NCI-H2227 (cell line): ENCODE data around the gene RBPMS2.
"Not testable (repeated sequence)": the region's sequence is repeated elsewhere in the genome, so short reads cannot be mapped to it uniquely, and the experiment has no call there.

Experiments used
- DNase-seq: peaks from one replicate; lab custom pipeline; 2025; ENCODE audit not compliant: unreplicated experiment; lab: John Stamatoyannopoulos, UW

RBPMS2 gene

DNA sequence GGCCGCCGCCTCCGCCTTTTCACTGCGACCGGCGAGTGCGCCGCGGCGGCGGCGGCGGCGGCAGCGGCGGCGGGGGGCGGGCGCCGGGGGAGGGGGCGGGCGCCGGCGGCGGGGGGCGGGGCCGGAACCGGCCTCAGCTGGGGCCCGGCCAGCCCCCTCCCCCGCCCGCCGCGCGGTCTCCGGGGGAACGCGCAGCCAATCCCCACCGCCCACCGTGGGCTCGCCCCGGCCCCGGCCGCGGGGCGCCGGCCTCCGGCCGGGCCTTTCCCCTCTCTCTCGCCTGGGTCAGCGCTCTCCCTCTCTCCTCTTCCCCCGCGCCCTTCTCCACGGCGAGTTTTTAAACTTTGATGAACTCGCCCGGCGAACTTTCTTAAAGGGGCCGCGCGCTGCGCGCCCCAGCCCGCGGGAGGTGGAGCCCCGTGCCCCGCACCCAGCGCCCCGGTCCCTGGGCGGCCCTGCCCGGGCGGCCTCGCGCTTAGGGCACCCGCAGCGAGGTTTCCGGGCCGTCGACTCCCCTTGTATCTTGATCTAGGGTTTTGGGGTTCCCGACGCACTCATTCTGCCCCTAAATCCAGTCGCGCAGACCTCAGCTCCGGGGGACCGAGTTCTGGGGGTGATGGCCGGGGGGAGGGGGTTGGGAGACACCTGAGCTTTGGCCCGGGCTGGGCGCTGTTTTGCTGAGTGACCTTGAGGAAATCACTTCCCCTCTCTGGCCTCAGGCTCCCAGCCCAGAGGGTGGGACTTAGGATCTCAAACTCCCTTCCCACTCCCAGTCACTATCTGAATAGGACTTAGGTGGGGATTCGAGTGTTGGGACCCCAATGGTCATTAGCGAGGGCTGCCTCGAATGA is at the start of gene RBPMS2:
TSS of gene RBPMS2 (minus strand) at position 39 of the 851 bp plus-strand sequence. CDS start 270 bp downstream, outside the sequence.
- peak; percentile 30 for DNase-seq

DNA sequence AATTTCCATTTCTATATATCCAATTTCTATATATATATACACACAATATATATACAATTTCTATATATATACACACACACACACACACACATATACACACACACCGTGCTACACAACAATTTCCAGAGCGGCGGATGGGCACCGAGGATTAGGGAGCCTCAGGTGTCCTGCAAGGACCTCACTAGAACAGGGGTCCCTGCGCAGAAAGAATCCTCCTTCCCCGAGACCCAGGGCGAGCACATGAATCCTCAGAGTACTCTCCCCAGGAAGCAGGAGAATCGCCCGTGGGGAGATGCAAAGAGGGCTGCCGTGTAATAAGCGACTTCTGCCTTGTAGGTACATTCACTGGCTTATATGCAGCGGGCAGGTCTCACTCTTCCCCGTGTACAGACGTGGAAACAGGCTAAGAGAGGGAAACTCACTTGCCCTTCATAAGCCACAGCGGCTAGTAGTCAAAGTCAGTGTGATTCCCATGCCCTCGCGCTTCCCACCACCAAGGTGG is 49.6 kb upstream of the RBPMS2 start:
- peak; percentile 37 for DNase-seq

DNA sequence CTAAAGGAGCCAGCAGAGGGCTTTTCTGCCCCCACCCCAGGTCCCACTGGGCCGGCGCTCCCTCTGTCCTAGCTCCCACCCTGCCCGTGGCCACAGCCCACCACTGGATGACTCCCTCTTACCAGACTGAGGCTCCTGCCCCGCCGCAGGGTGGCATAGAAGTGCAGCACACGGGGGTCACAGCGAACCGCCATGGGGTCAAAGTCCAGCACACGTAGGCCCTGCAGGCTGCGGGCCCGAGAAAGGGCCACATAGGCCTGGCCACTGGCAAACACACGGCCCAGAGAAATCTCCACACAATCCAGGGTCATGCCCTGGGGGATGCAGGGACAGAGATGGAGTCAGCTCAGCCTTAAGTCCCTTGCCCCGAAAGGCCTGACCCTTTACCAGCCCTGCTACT is 41.1 kb upstream of the RBPMS2 start:
- no peak for DNase-seq

DNA sequence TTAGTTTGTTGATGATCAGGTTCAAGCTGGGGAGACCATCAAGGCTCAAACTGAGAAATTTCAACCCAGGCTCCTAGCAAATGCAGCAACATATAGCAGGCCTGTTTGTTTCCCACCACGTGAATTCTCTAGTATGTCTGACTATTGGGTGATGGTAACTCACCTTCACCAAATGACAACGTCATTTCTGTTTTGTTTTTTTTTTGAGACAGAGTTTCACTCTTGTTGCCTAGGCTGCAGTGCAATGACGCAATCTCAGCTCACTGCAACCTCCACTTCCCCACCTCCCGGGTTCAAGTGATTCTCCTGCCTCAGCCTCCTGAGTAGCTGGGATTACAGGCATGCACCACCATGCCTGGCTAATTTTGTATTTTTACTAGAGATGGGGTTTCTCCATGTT is 39.6 kb upstream of the RBPMS2 start:
- not testable (repeated sequence) for DNase-seq

DNA sequence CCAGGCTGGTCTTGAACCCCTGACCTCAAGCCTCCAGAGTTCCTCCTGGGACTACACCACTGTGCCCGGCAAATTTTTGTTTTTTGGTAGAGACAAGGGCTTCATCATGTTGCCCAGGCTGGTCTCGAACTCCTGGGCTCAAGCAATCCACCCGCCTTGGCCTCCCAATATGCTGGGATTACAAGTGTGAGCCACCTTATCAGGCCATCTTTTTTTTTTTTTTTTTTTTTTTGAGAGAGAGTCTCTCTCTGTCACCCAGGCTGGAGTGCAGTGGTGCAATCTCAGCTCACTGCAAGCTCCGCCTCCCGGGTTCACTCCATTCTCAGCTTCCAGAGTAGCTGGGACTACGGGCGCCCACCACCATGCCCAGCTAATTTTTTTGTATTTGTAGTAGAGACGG is 38.9 kb upstream of the RBPMS2 start:
- DNase-seq, result not testable (repeated sequence)

DNA sequence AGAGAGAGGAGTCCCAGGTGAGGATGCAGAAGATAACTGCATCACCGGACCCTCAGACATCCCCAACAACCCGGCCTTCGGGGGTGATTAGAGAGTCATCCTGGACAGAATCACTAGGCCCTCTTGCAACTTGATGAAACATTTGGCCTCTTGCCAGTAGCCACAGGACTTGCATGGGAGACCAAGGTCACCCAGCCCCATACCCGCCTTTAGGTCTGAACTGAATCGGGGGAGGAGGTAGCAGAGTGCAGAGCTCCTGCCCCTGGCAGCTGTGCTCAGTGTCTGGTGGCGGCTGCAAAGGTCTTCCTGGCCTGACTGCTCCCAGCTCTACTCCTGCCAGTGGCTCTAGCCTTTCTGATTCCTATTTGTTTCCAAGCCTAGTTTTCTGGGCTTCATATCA is 37.7 kb upstream of the RBPMS2 start:
- DNase-seq, result no peak

DNA sequence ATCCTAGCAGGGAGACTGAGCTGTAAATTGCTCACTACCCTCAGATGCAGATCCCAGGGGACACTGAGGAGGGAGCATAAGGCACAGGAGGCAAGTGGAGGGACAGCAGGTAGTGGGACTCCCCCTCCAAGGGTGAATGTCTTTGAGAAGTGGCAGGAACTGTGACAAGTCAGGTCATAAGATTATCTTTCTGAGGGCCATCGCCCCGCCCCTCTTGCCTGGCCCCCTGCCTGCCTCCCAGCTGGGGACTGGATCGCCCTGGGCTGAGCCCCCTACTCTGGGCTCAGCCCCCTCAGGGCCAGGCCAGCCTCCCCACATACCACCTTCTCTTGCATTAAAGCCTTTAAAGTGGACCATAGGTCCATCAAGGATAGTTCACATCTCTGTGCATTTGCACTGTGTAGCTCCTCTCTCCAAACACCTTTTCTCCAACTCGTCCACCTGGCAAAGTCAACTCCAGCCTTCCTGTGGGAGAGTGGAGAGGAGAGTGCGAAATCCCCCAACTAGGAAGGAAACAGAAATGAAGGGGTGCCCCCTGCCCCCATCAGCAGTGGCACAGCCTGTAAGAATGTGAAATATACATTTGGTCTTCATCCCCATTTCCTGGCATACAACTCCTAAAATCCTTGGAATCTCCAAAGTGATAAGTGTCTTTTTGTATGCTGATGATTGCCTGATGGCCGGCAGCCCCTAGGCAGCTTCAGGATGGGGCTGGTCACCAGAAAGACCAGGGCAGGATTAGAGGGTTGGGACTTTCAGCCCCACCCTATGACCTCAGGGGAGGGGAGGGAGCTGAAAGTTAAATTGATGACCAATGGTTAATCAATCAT is 35.3 kb upstream of the RBPMS2 start:
- DNase-seq, result no peak

DNA sequence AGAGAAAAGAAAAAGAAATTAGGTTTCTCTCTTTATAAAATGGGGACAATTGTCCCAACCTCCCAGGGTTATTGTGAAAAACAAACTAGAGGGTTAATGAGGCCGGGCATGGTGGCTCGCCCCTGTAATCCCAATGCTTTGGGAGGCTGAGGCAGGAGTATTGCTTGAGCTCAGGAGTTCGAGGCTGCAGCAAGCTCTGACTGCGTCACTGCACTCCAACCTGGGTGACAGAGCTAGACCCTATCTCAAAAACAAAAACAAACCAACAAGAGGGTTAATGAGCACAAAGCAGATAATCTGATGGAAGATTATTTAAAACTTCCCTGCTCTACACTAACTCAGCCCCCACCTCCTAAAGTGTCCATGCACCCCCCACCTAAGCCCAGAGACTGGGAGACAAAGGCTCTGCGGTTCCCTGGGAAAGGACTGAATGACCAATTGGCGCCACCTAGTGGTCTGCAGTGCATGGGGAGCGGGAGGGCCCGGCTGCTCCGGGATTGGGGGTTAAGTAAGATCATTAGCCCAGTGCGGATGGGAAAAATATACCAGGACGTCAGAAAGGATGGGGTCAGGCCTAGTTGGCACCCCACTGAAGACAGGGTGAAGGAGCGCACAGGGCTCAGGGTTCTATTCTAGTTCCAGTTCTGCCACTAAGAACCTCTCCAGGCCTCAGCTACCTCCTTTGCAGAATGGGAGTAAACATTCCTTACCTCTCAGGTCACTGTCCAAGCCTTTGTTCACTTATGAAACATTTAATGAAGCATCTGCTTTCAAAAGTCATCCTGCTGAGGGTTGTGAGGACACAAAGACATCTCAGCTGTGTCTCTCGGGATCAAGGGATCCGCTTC is 34.5 kb upstream of the RBPMS2 start:
- peak; percentile 74 for DNase-seq

DNA sequence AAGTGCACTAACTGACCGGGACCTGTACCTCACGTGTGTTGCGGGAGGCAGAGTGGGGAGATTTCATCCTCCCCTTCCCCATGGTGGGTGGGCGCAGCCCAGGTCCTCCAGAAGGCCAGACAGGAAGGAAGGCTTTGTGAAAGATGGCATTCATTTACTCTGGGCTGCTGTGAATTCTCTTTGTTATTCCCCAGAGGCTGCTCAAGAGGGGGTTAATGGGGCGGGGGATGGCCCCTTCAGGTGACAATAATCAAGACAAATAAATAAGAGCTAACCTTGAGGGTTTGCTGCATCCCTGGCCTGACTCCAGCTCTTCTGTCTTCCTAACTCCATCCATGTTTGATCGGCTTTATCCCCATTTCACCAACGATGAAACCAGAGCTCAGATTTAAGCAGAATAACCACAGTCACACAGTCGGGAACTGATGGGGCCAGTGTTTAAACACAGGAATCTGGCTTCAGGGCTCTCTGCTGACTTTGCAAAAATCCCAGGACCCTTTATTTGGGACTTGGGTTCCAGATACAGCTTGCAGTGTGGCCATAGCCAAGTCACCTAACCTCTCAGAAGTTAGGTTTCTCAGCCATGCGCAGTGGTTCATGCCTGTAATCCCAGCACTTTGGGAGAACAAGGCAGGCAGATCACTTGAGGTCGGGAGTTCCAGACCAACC is 33.5 kb upstream of the RBPMS2 start:
- DNase-seq, result no peak

DNA sequence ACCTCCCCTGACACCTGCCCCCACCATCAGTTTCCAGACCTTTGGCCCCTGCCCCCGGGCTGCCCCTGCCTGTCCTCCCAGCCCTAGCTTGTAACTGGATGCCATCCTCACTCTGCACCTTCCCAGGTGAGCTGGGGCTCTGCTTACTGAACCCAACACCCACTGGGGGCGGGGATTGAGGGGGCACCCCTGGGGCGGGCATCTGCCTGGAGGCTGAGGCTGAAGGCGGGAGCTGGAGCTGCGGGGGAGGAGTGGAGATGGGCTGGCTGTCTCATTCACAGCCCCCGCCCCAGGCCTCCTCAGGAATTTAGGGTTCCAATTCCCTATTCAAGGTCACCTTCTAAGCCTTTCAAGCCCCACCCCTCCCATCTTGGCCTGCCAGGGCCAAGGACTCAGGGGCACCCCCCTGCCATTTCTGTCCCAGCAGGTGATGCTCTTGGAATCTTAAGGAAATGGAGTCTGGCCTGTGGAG is 32.4 kb upstream of the RBPMS2 start:
- no peak for DNase-seq

DNA sequence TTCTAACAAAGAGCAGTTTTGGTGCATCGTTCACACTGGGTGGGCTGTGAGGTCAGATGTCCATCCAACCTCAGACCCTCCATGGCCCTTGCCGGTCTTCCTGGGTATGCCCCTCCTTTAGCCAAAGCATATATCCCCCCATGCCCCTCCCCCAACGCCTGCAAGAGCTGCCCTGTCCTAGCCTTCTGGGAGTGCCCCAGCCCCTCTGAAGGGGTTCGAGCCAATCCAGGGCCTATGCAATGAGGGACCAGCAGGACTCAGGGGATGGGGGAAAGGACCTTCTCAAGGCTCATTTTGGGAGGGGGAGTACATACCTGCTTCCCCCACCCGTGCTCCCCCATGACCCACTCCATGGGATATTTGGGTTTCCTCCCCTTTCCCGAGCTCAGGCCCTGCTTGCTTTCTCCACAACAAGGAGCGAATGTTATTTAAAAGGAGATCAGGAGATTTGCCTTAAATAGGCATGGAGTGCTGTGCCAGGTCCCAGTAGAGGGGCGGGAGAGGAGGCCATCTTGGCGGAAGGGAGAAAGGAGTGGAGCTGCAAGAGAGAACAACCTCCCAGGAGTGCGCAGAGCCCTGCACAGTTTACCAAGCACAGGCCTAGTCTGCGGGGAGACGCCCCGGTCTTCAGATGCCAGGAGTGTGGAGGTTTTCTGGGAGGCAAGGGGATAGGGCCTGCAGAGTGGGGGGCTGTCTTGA is 31.8 kb upstream of the RBPMS2 start:
- no peak for DNase-seq

DNA sequence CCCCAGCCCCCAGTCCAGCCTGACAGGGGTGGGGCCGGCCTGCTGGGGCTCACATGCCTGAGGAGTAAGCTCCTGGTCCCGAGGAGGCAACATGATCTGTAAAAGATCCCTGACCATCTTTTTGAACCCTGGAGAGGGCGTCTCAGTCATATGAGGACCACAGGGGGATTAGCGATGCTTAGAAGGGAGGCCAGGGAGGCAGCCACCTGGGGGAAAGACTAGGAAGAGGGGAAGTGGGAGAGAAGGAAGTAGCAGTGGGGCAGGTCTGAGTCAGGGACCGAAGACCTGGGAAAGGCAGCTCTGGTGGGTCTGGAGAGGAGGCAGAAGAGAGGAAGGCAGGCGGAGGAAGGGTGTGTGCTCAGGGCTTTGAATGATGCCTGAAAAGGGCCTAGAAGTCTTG is 31.1 kb upstream of the RBPMS2 start:
- no peak for DNase-seq

DNA sequence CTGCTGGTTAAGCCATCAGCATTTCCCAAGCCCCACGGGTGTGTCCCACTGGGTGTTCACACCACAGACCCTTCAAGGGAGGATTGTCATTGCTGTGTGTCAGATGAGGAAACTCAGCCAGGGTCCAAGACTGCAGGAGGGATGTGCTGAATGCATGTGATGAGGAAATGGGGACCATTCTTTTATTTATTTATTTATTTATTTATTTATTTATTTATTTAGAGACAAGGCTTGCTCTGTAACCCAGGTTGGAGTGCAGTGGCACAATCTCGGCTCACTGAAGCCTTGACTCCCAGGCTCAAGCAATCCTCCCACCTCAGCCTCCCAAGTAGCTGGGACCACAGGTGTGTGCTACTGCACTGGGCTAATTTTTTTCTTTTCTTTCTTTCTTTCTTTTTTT is 29.2 kb upstream of the RBPMS2 start:
- no peak for DNase-seq

DNA sequence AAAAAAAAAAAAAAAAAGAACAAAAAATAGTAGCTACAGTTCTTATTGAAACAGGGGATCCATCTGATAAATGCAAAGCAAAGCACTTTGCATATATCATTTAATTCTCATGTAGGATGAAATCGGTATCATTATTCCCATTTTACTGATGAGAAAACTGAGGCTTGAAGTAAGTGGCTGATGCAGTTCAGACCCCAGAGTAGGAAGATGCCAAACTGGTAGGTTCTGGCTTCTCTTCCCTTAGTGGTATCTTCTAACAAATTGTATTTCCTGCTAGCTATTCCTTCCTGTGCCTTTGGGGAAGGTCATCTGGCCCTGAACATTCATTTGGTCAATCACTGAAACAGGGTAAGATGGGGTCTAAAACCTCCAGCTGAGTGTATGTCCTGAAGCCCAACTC is 28.1 kb upstream of the RBPMS2 start:
- DNase-seq, result no peak

DNA sequence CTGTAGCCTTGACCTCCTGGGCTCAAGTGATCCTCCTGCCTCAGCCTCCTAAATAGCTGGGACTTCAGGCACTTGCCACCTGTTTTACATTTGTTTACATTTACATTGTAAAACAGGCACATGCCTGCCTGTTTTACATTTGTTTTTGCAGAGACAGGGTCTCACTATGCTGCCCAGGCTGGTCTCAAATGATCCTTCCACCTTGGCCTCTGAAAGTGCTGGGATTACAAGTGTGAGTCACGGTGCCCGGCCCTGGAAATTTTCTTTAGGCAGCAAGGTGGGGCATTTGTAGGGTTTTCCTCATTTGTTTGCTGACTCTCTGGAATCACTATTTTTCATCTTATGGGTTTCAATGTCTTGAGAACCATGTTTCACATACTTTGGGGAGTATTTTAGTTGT is 25.1 kb upstream of the RBPMS2 start:
- DNase-seq, result no peak

DNA sequence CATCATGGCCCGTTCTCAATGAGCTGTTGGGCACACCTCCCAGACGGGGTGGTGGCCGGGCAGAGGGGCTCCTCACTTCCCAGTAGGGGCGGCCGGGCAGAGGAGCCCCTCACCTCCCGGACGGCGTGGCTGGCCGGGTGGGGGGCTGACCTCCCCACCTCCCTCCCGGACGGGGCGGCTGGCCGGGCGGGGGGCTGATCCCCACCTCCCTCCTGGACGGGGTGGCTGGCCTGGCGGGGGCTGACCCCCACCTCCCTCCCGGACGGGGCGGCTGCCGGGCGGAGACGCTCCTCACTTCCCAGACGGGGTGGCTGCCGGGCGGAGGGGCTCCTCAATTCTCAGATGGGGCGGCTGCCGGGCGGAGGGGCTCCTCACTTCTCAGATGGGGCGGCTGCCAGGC is 23.5 kb upstream of the RBPMS2 start:
- not testable (repeated sequence) for DNase-seq

DNA sequence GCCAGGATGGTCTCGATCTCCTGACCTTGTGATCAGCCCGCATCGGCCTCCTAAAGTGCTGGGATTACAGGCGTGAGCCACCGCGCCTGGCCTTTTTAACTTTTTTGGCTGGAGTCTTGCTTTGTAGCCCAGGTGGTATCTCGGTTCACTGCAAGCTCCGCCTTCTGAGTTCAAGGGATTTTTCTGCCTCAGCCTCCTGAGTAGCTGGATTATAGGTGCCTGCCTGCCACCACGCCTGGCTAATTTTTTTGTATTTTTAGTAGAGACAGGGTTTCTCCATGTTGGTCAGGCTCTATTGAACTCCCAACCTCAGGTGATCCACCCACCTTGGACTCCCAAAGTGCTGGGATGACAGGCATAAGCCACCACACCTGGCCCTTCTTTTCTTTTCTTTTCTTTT is 20.5 kb upstream of the RBPMS2 start:
- not testable (repeated sequence) for DNase-seq

DNA sequence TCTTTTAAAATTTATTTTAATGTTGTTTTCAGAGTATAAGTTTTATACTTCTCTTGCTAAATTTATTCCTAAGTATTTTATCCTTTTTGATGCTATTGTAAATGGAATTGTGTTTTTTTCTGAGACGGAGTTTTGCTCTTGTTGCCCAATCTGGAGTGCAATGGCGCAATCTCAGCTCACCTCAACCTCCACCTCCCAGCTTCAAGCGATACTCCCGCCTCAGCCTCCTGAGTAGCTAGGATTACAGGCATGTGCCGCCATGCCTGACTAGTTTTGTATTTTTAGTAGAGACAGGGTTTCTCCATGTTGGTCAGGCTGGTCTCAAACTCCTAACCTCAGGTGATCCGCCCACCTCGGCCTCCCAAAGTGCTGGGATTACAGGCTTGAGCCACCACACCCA is 19.9 kb upstream of the RBPMS2 start:
- not testable (repeated sequence) for DNase-seq

DNA sequence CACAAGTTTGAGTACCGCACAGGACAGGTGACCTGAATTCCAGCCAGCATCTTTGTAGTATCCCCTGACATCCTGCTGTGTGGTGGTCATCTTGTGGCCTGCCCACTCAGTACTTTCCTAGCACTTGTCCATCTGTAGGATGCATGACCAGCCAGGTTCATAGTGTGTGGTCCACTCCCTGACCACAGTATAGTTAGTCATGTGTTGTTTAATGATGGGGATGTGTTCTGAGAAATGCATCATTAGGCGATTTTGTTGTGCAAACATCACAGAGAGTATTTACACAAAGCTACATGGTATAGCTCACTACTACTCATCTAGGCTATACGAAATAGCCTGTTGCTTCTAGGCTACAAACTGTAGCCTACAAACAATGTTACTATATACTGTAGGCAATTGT is 16.9 kb upstream of the RBPMS2 start:
- DNase-seq, result no peak

DNA sequence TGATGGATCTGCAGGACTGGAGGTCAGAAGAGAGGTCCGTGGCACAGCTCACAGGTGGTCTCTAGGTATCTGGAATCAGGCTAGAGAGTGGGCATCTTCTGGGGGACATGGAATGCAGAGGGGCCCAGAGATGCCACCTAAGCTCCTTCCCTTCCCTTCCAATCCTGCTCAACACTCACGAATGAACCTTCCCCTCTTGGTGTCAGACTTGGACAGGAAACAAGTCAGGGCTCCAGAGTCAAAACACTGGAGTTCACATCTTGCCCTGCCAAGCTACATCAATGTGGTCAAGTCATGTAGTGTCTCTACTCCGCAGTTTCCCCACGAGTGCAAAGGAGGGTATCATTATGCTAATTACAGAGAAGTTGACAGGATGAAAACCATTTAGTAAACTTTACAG is 16.0 kb upstream of the RBPMS2 start:
- no peak for DNase-seq
